IMR-90 (cell line): Measurements from ENCODE around the gene CYP21A2. TPM values are rescaled to one million over a fixed set of nuclear protein-coding genes. Genes with fewer than 3 reads are reported as not detected.
"Not testable (repeated sequence)": the region's sequence is repeated elsewhere in the genome, so short reads cannot be mapped to it uniquely, and the experiment has no call there.

ENCODE experiments used
- ATAC-seq: fragments of 200-7000 bp; cut with Tn5 transposase; 2 replicates; pipeline ENCODE4 v1.9.1; 2020; ENCODE audit warnings: low read depth, mild to moderate bottlenecking, moderate library complexity
- BruUV-seq: library from RNA; stranded (reverse); fragments of 400-500 nt; replicated peaks from 2 replicates; lab custom pipeline; 2021; lab: Mats Ljungman, UMichigan
- CTCF ChIA-PET: fragments of 300-600 bp; formaldehyde crosslinking; extraction: SDS; loops from one replicate; lab custom pipeline; 2021; ENCODE audit warnings: antibody characterized with exemption; lab: Yijun Ruan, JAX
- POLR2A ChIA-PET: fragments of 300-600 bp; sonication (Branson Sonifier 250); formaldehyde crosslinking; loops from one replicate; lab custom pipeline; 2022; ENCODE audit warnings: antibody characterized with exemption; ENCODE audit not compliant: unreplicated experiment; lab: Charles Lee
- DNase-seq: peaks from one replicate; pipeline ENCODE4 v3.0.0; 2013
- H2AFZ ChIP-seq: replicated peaks from 2 replicates; pipeline ENCODE3; 2013; ENCODE audit warnings: low read length, mild to moderate bottlenecking; ENCODE audit not compliant: poor library complexity
- H2AK5ac ChIP-seq: 2 replicates; pipeline ENCODE4 v1.6.1; 2013; ENCODE audit warnings: low read depth, low read length, inconsistent platforms
- H2AK9ac ChIP-seq: replicated peaks from 2 replicates; pipeline ENCODE3; 2013; ENCODE audit warnings: mild to moderate bottlenecking, low read depth, low read length, moderate library complexity; ENCODE audit not compliant: poor library complexity
- H2BK120ac ChIP-seq: 2 replicates; pipeline ENCODE4 v1.6.1; 2013; ENCODE audit warnings: low read depth, low read length, inconsistent platforms
- H2BK15ac ChIP-seq: 3 replicates; pipeline ENCODE4 v1.6.1; 2013; ENCODE audit warnings: low read depth, low read length, inconsistent platforms
- H2BK20ac ChIP-seq: 2 replicates; pipeline ENCODE4 v1.6.1; 2013; ENCODE audit warnings: low read depth, mild to moderate bottlenecking, inconsistent platforms, low read length, moderate library complexity
- H2BK5ac ChIP-seq: 2 replicates; pipeline ENCODE4 v1.6.1; 2013; ENCODE audit warnings: mild to moderate bottlenecking, low read depth, low read length, inconsistent platforms; ENCODE audit not compliant: poor library complexity, severe bottlenecking
- H3K14ac ChIP-seq: replicated peaks from 2 replicates; pipeline ENCODE4 v1.6.1; 2013; ENCODE audit warnings: low read depth, low read length, inconsistent platforms
- H3K18ac ChIP-seq: 2 replicates; pipeline ENCODE4 v1.6.1; 2013; ENCODE audit warnings: low read depth, low read length, control low read depth
- H3K23ac ChIP-seq: 2 replicates; pipeline ENCODE4 v1.6.1; 2013; ENCODE audit warnings: low read depth, low read length, inconsistent platforms
- H3K27ac ChIP-seq: 2 replicates; pipeline ENCODE4 v1.5.1; 2013; ENCODE audit warnings: mild to moderate bottlenecking, control low read depth, low read length; ENCODE audit not compliant: insufficient read depth
- H3K27me3 ChIP-seq: 2 replicates; pipeline ENCODE4 v1.6.1; 2013; ENCODE audit warnings: low read length; ENCODE audit not compliant: control insufficient read depth, insufficient read depth
- H3K36me3 ChIP-seq: 2 replicates; pipeline ENCODE4 v1.6.1; 2013; ENCODE audit warnings: low read length, mixed read lengths; ENCODE audit not compliant: control insufficient read depth, insufficient read depth
- H3K4ac ChIP-seq: 2 replicates; pipeline ENCODE4 v1.6.1; 2013; ENCODE audit warnings: low read depth, low read length, inconsistent platforms
- H3K4me1 ChIP-seq: 2 replicates; pipeline ENCODE4 v1.6.1; 2013; ENCODE audit warnings: low read length, mixed read lengths; ENCODE audit not compliant: control insufficient read depth, insufficient read depth
- H3K4me2 ChIP-seq: 2 replicates; pipeline ENCODE4 v1.6.1; 2013; ENCODE audit warnings: low read depth, mild to moderate bottlenecking, control low read depth, low read length, moderate library complexity
- H3K4me3 ChIP-seq: 2 replicates; pipeline ENCODE4 v1.5.1; 2013; ENCODE audit warnings: low read depth, mild to moderate bottlenecking, control low read depth, low read length, moderate library complexity; ENCODE audit not compliant: insufficient read depth
- H3K56ac ChIP-seq: 2 replicates; pipeline ENCODE4 v1.6.1; 2013; ENCODE audit warnings: low read length, inconsistent platforms; ENCODE audit not compliant: insufficient read depth; ENCODE audit errors: extremely low read depth
- H3K79me1 ChIP-seq, 2 experiments: 2 replicates each; pipeline ENCODE4 v1.6.1; 2013; ENCODE audit warnings: low read length in 2 of 2, inconsistent platforms in 1 of 2, low read depth in 1 of 2
- H3K9ac ChIP-seq: 2 replicates; pipeline ENCODE4 v1.6.1; 2013; ENCODE audit warnings: low read depth, low read length, control low read depth
- H3K9me1 ChIP-seq: 2 replicates; pipeline ENCODE4 v1.6.1; 2013; ENCODE audit warnings: low read length, inconsistent platforms; ENCODE audit not compliant: insufficient read depth
- H3K9me3 ChIP-seq: 2 replicates; pipeline ENCODE4 v1.6.1; 2013; ENCODE audit warnings: low read length; ENCODE audit not compliant: control insufficient read depth, insufficient read depth
- H4K20me1 ChIP-seq: 2 replicates; pipeline ENCODE4 v1.6.1; 2013; ENCODE audit warnings: low read length, inconsistent platforms; ENCODE audit not compliant: insufficient read depth
- H4K5ac ChIP-seq: 2 replicates; pipeline ENCODE4 v1.6.1; 2013; ENCODE audit warnings: mild to moderate bottlenecking, low read depth, low read length, control low read depth
- H4K8ac ChIP-seq, 2 experiments: 2 replicates each; pipeline ENCODE4 v1.6.1; 2013; ENCODE audit warnings: low read depth in 2 of 2, low read length in 2 of 2, control low read depth in 1 of 2, inconsistent platforms in 1 of 2
- H4K91ac ChIP-seq: 2 replicates; pipeline ENCODE4 v1.6.1; 2013; ENCODE audit warnings: low read depth, low read length, inconsistent platforms; ENCODE audit not compliant: insufficient read depth
- WGBS, 2 experiments: methylation state at CpG; one replicate each; pipeline versions ENCODE4 v1.1.5 to v1.1.7; 2013; ENCODE audit warnings: missing lambda C conversion rate in 2 of 2; ENCODE audit not compliant: insufficient read length in 1 of 2; ENCODE audit errors: extremely low coverage in 2 of 2; 5-methylcytosine and 5-hydroxymethylcytosine counted together
- dilution Hi-C: fragments of 300-500 bp; cut with HindIII; formaldehyde crosslinking; loops from one replicate; pipeline ENCODE4 v1.14.3; 2018; ENCODE audit warnings: low sequenced_read_pairs; ENCODE audit not compliant: unreplicated experiment
- in situ Hi-C: fragments of 300-500 bp; cut with MboI; formaldehyde crosslinking; loops from 3 replicates; pipeline ENCODE4 v1.14.3; 2019; ENCODE audit warnings: low sequenced_read_pairs, inconsistent platforms, mixed read lengths
- intact Hi-C: fragments of 100-400 bp; cut with micrococcal nuclease; formaldehyde crosslinking; loops from 2 replicates; pipeline ENCODE4 v1.10.0; 2022
- polyA plus RNA-seq, 3 experiments: library from polyadenylated mRNA; depleted of rRNA; stranded (reverse); fragments of >200 nt; gene quantifications; 2 replicates each; pipeline ENCODE4 v1.2.3, GENCODE V29; 2012; ENCODE audit warnings: low replicate concordance in 1 of 3
- total RNA-seq: library from RNA; depleted of rRNA; stranded (reverse); fragments of >200 nt; gene quantifications from 2 replicates; pipeline ENCODE4 v1.2.3, GENCODE V29; 2012

Gene CYP21A2
- total and polyA plus RNA-seq, 2 of the 4 experiments (the other 2 are of a cell fraction): 0.03 TPM; not detected in 1

DNA sequence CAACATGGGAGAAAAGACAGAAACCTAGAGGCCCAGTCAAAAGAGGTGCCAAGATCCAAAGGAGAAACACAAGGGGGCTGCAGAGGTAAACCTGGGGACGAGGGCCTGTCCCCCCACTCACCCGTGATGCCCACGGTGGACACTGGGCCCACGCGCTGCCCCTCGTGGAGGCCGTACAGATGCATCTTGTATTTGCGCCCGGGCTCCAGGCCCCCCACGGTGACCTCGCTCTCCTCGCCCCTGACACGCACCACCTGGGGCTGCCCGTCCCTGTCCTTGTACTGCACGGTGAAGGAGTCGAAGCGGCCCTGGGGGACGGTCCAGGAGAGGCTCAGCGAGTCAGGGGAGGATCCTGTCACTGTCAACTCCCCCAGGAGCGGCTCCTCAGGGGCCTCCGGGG, 10.9 kb downstream of the CYP21A2 start:
- H2BK120ac ChIP-seq, H2AFZ ChIP-seq, H3K4me2 ChIP-seq, H4K20me1 ChIP-seq, H3K14ac ChIP-seq, H2BK15ac ChIP-seq, H3K18ac ChIP-seq, H3K23ac ChIP-seq, BruUV-seq, POLR2A ChIA-PET, H2AK5ac ChIP-seq, H3K9me3 ChIP-seq, H3K56ac ChIP-seq, H4K5ac ChIP-seq, H3K79me1 ChIP-seq, in situ Hi-C loops, H4K8ac ChIP-seq, H2AK9ac ChIP-seq, H4K91ac ChIP-seq, ATAC-seq, DNase-seq, H3K36me3 ChIP-seq, H3K9me1 ChIP-seq, H3K4me3 ChIP-seq, H3K4ac ChIP-seq, H3K9ac ChIP-seq, dilution Hi-C loops, H3K27ac ChIP-seq, H2BK20ac ChIP-seq, H2BK5ac ChIP-seq: not testable (repeated sequence)
- 80% methylated on average over 1 of the region's 21 CpGs; no CpG with 5 or more reads in 1 of the 2 experiments for WGBS, 2 experiments
- intact Hi-C loops: loop anchor here (2.0 to 10.0 kb wide), 2 partner anchors 66 to 106 kb away; partner anchors contain the start of genes PPT2 and PRRT1
- Histone ChIP-seq H3K27me3 (peaks cover 28% of the 10 kb centered on the region), H3K4me1 (peaks cover 16% of the 10 kb centered on the region; the same call in 1 of the 2 replicates)
- CTCF ChIA-PET: interaction anchor here (0.5 to 1.0 kb wide), 2 partner anchors 70 to 116 kb away, joined by 3 read pairs; no protein-coding TSS in a partner anchor

DNA sequence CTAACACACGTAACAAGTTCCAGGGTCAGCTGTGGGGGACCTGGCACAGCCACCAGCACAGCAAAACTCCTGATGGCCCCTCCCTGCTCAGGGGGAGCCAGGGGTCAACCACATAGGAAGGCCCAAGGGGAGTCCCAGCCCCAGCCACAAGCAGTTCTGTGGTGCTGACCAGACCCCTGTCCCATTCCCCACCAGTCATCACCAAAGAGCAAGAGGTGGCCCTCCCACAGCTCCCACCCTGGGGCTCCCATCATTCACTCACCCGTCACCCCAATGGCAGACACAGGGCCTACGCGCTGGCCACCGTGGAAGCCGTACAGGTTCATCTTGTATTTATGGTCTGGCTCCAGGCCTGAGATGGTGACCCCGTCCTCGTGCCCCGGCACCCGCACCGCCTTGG, 11.5 kb downstream of the CYP21A2 start:
- dilution Hi-C loops: not testable (repeated sequence)

More for the DNA sequence above, 11.5 kb downstream of the CYP21A2 start:
- H3K4me3 ChIP-seq, H4K91ac ChIP-seq, BruUV-seq, H3K4me2 ChIP-seq, H2BK20ac ChIP-seq, H3K36me3 ChIP-seq, H2AK9ac ChIP-seq, H2BK120ac ChIP-seq, H2BK5ac ChIP-seq, H3K18ac ChIP-seq, H3K23ac ChIP-seq, in situ Hi-C loops, H3K9ac ChIP-seq, H4K8ac ChIP-seq, H3K14ac ChIP-seq, H3K56ac ChIP-seq, CTCF ChIA-PET, DNase-seq, H2AK5ac ChIP-seq, H4K5ac ChIP-seq, H2BK15ac ChIP-seq, H3K79me1 ChIP-seq, POLR2A ChIA-PET, H3K9me1 ChIP-seq, H3K27ac ChIP-seq, H2AFZ ChIP-seq, H3K4ac ChIP-seq, ATAC-seq, H3K9me3 ChIP-seq, H4K20me1 ChIP-seq: not testable (repeated sequence)
- no CpG with 5 or more reads among the region's 11 CpGs for WGBS, 2 experiments
- H3K27me3 ChIP-seq: peaks cover 32% of the 10 kb centered on the region
- intact Hi-C loops: loop anchor here (2.0 to 10.0 kb wide), 2 partner anchors 65 to 105 kb away; partner anchors contain the start of genes PPT2 and PRRT1
- peaks cover 16% of the 10 kb centered on the region; the same call in 1 of the 2 replicates for H3K4me1 ChIP-seq
